SU-DHL-6 (cell line): Measurements from ENCODE around the gene RGS7.

Experiments used
- EZH2phosphoT487 ChIP-seq: fragments of 200-600 bp; sonication (generic), shearing (Covaris generic); conservative IDR thresholded peaks from 2 replicates; pipeline ENCODE4 v1.6.1; 2018; ENCODE audit warnings: mild to moderate bottlenecking, antibody characterized with exemption, low read length, moderate library complexity, mixed read lengths
- TF ChIP-seq, protein P1 (sequence below): fragments of 200-600 bp; sonication (generic); IDR thresholded peaks from one replicate; pipeline ENCODE4 v1.5.1; 2017; ENCODE audit warnings: antibody characterized with exemption, mild to moderate bottlenecking, low read length, moderate library complexity; ENCODE audit not compliant: insufficient read depth, poor library complexity, severe bottlenecking

DNA sequence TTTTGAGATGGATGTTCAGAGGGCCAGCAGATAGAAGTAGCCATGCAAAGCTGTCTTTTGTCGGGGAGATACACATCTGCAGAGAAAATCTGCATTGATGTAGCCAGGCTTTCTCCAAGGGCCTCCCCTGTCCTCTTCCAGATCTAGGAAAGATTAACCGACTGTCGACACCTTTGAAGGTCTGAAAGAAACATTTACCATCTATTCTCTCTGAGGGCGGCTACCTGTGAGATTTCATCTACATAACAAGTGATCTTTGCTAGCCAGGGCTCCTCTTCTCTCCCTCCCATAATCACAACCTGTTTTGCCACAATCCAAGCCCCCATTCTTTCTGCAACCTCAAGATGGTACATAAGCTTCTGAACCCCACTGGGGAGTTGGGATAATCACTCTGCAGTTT is 193.6 kb downstream of the RGS7 start:
- TF ChIP-seq, protein P1, sequence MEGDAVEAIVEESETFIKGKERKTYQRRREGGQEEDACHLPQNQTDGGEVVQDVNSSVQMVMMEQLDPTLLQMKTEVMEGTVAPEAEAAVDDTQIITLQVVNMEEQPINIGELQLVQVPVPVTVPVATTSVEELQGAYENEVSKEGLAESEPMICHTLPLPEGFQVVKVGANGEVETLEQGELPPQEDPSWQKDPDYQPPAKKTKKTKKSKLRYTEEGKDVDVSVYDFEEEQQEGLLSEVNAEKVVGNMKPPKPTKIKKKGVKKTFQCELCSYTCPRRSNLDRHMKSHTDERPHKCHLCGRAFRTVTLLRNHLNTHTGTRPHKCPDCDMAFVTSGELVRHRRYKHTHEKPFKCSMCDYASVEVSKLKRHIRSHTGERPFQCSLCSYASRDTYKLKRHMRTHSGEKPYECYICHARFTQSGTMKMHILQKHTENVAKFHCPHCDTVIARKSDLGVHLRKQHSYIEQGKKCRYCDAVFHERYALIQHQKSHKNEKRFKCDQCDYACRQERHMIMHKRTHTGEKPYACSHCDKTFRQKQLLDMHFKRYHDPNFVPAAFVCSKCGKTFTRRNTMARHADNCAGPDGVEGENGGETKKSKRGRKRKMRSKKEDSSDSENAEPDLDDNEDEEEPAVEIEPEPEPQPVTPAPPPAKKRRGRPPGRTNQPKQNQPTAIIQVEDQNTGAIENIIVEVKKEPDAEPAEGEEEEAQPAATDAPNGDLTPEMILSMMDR: no peak
- TF ChIP-seq EZH2phosphoT487: no peak
